HS-5 (cell line): Measurements from ENCODE around the gene TIMP3.
"Not testable (repeated sequence)": the region's sequence is repeated elsewhere in the genome, so short reads cannot be mapped to it uniquely, and the experiment has no call there.

Source experiments
- DNase-seq: peaks from one replicate; pipeline ENCODE4 v3.0.0-alpha.2; 2012; ENCODE audit warnings: low read depth

The TIMP3 gene

GRCh38 chr22:32801537-32802236 lies at the start of gene TIMP3:
TIMP3 (plus strand) TSS chr22:32801705; CDS start chr22:32802002, 297 bp downstream.
- no peak for DNase-seq

- DNase-seq, result no peak
Observed at GRCh38 chr22:32752326-32752725, 49.2 kb upstream of the TIMP3 start.

- no peak for DNase-seq
Observed at GRCh38 chr22:32752816-32753520, 48.5 kb upstream of the TIMP3 start.

GRCh38 chr22:32753591-32753990 lies 47.9 kb upstream of the TIMP3 start:
- no peak for DNase-seq

GRCh38 chr22:32754413-32755041 lies 47.0 kb upstream of the TIMP3 start:
- DNase-seq, result no peak

- not testable (repeated sequence) for DNase-seq
Observed at GRCh38 chr22:32757086-32757762, 44.3 kb upstream of the TIMP3 start.

- no peak for DNase-seq
Observed at GRCh38 chr22:32758866-32759385, 42.6 kb upstream of the TIMP3 start.

- DNase-seq, result no peak
Observed at GRCh38 chr22:32760396-32760795, 41.1 kb upstream of the TIMP3 start.

- DNase-seq, result no peak
Observed at GRCh38 chr22:32760815-32761214, 40.7 kb upstream of the TIMP3 start.

- no peak for DNase-seq
Observed at GRCh38 chr22:32761251-32761903, 40.1 kb upstream of the TIMP3 start.

GRCh38 chr22:32764330-32765131 lies 37.0 kb upstream of the TIMP3 start:
- DNase-seq, result no peak

GRCh38 chr22:32765132-32765618 lies 36.3 kb upstream of the TIMP3 start:
- DNase-seq, result no peak

- DNase-seq, result no peak
Observed at GRCh38 chr22:32771756-32772155, 29.7 kb upstream of the TIMP3 start.

GRCh38 chr22:32775957-32776356 lies 25.5 kb upstream of the TIMP3 start:
- no peak for DNase-seq

GRCh38 chr22:32776397-32776796 lies 25.1 kb upstream of the TIMP3 start:
- DNase-seq, result no peak

- DNase-seq, result no peak
Observed at GRCh38 chr22:32776802-32777201, 24.7 kb upstream of the TIMP3 start.

GRCh38 chr22:32777987-32778386 lies 23.5 kb upstream of the TIMP3 start:
- no peak for DNase-seq

- no peak for DNase-seq
Observed at GRCh38 chr22:32780726-32781310, 20.7 kb upstream of the TIMP3 start.

- no peak for DNase-seq
Observed at GRCh38 chr22:32781695-32782094, 19.8 kb upstream of the TIMP3 start.

- DNase-seq, result no peak
Observed at GRCh38 chr22:32785321-32786026, 16.0 kb upstream of the TIMP3 start.
